HG03558 (cell line): ENCODE results near the gene FOXP1.

Source experiments
- ATAC-seq: cut with Tn5 transposase; IDR thresholded peaks from one replicate; pipeline ENCODE4 v1.9.1; 2021; ENCODE audit warnings: moderate number of reproducible peaks; ENCODE audit not compliant: unreplicated experiment; ENCODE audit errors: extremely low read depth

The FOXP1 gene

DNA sequence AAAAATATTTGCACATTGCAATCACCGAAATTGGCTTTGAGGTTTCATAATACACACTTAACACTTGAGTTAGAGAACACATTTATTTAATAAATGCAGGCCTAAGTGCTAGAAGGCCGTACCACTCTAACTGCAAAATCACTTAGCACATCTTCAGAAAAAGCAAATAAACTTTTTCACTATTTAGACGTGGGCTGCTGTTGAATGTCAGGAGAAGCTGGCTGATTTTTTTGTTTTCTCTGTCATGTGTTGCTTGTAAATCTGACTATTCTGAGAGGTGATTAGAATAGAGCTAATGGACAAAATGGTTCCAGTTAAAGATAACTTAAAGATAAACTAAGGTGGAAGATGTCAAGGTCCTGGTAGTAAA is 265.1 kb downstream of the FOXP1 start:
- no peak for ATAC-seq

GRCh38 chr3:71317749-71318457 is 265.6 kb downstream of the FOXP1 start:
- no peak for ATAC-seq

DNA sequence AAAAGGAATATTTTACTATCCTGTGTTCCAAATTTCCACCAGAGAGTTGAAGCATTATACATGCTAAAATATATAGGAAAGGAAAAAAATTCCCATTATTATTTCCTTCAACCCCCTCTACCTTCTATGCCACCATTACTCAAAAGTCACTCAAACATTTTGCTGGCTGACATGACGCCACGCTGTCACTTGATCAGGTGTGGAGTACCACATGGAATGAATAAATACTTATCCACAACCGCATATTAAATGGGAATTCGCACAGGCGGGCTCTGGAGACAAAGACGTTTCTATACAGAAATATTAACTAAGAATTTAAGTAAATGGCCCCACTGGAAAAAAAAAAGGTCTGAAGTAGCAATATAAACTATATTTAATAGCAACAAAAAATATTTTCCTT is 266.4 kb downstream of the FOXP1 start:
- no peak for ATAC-seq

DNA sequence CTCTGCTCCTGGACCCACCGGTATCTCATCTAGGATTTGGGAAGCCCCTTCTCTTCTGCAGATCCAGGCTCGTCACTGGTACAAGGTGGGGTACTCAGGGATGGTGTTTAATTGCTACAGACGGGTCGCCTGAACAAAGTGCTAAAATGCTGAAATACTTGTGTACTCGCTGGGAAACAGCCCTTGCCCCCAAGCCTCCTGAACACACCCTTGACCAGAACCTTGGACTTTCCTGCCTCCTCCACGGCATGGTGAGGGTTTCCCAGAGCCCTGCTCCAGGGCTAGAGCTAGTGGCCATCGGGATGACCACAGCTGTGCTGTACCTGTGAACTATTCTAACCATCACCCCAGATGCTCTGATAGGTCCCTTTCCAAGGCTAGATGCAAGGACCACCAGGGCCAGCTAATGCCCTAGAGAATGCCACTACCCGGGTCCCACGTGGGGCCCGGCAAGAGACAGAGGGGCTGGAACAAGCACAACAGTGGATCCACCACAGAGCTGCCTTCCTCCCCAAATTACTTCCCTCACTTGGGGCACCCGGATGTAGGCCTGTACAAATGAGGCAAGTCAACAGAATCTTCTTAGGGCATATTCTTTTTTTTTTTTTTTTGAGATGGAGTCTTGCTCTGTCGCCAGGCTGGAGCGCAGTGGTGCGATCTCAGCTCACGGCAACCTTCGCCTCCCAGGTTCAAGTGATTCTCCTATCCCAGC is 267.3 kb downstream of the FOXP1 start:
- no peak for ATAC-seq

DNA sequence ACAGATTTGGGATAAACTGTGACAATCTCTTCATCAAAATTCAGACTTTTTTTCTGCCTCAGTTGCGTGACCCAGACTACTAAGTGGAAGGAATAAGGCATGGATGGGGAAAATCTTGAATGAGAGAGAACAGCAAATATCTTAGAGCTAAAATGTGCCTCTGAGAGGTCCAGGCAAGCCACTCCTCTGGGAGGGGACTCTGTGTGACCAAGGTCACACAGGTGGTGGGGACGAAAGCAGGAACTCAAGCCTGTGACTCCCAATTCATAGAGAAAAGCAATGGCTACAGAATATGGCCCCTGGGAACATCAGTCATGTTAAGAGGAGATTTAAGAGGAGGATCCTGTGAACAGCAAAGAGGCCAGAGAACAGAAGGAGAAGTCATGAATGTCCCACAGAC is 268.1 kb downstream of the FOXP1 start:
- ATAC-seq: no peak

DNA sequence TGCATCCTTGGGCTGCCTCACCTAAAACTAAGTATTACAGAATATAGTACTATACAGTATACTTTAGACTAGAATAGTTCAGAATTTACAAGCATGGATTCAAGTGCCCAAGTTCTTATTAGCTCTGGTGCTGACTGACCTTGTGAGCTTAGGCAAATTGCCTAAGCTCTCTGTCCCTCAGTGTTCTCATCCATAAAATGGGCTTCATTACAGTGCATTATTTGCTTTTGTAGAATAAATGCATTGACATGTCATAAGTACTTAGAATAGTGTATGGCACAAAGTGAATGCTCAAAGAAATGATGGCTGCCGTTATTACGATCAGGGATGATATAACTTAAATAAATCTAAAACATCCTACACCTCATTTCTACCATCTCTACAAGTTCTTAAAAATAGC is 269.7 kb downstream of the FOXP1 start:
- no peak for ATAC-seq

DNA sequence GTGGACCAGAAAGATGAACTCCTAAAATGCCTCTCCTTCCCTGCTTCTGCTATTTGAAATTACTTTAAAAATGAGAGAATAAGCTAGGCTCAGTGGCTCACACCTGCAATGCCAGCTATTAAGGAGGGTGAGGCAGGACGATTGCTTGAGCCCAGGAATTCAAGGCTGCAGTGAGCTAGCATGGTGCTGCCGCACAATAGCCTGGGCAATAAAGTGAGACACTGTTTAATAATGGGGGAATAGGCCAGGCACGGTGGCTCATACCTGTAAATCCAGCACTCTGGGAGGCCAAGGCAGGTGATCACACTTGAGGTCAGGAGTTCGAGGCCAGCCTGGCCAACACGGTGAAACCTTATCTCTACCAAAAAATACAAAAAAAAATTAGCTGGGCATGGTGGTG is 271.1 kb downstream of the FOXP1 start:
- ATAC-seq: no peak

- no peak for ATAC-seq
Observed at GRCh38 chr3:71311661-71312046, 271.9 kb downstream of the FOXP1 start.

GRCh38 chr3:71310980-71311660 is 272.4 kb downstream of the FOXP1 start:
- ATAC-seq: no peak

- ATAC-seq: no peak
Observed at GRCh38 chr3:71310359-71310979, 273.1 kb downstream of the FOXP1 start.

- no peak for ATAC-seq
Observed at GRCh38 chr3:71309886-71310285, 273.6 kb downstream of the FOXP1 start.

- ATAC-seq: no peak
Observed at GRCh38 chr3:71309342-71309741, 274.2 kb downstream of the FOXP1 start.

- no peak for ATAC-seq
Observed at GRCh38 chr3:71308836-71309235, 274.7 kb downstream of the FOXP1 start.

- no peak for ATAC-seq
Observed at GRCh38 chr3:71307991-71308697, 275.4 kb downstream of the FOXP1 start.

GRCh38 chr3:71305231-71306206 is 278.0 kb downstream of the FOXP1 start:
- no peak for ATAC-seq

DNA sequence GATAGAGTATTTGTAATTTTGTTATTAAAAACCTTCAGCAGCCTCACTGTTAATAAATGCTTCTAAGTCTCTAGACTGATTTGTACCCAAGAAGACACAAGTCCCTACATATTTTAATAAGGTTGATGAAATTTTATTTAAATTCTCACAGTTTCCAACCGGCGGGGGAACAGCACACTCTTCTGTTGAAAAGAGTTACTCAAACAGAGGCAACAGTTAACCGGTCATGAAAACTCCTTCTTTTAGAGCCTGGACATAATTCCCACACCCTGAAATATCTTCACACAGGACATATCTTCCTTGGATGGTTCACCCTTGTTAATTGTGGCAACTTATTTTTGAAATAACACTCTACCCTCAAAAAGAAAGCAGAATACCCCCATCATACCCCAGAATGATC is 278.8 kb downstream of the FOXP1 start:
- no peak for ATAC-seq

- ATAC-seq: no peak
Observed at GRCh38 chr3:71304247-71304646, 279.3 kb downstream of the FOXP1 start.

DNA sequence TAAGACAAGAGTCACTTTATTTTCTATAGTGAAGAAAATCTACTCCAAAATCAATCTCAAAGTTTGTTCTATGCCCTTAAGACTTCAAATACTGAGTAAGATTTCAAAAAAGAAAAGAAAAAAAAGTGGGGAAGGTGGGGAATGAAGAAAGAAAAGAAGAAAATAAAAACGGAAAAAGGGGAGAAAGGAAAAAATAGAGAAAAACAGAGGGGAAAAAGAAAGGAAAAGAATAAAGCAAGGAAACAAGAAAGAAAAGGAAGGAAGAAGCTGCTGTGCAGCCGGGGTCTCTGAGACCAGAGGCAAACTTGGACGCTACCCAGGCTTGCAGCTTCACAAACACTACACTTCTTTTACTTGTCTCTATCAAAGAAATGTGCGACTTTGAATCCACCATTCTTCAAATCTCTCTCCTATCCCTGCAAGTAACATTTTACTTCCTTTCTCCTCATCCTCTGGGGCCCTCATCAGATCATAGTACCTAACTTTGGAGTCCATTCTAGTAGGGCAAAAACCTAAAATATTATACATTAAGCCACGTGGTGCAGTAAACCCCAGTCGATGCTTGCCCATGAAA is 279.8 kb downstream of the FOXP1 start:
- no peak for ATAC-seq

GRCh38 chr3:71302604-71303003 is 280.9 kb downstream of the FOXP1 start:
- ATAC-seq: no peak
